GM18520 (cell line): ENCODE results near the gene BCKDK.
"Not testable (repeated sequence)": the region's sequence is repeated elsewhere in the genome, so short reads cannot be mapped to it uniquely, and the experiment has no call there.

Source experiments
- ATAC-seq: cut with Tn5 transposase; IDR thresholded peaks from one replicate; pipeline ENCODE4 v1.9.1; 2021; ENCODE audit not compliant: unreplicated experiment

The BCKDK gene

GRCh38 chr16:31120129-31120528 lies 11.9 kb downstream of the BCKDK start:
- ATAC-seq, result no peak

DNA sequence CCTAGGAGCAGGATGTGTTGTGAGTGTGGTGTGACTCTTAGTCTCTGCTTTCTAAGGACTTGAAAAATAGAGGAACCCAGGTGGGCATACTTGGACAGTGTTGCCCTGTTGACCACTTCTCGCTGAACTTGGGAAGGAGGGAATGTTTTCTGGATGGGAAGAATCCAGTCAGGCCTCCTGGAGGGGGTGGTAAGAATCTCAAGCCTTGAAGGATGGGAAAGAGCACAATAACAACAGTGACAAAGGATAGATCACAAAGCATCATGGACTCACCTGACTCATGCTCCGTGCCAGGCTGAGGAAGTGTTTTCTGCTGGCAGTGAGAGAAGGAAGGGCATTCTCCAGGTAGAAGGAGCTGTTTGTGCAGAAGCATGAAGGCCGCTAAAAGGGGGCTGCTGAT lies 17.7 kb downstream of the BCKDK start:
- no peak for ATAC-seq

DNA sequence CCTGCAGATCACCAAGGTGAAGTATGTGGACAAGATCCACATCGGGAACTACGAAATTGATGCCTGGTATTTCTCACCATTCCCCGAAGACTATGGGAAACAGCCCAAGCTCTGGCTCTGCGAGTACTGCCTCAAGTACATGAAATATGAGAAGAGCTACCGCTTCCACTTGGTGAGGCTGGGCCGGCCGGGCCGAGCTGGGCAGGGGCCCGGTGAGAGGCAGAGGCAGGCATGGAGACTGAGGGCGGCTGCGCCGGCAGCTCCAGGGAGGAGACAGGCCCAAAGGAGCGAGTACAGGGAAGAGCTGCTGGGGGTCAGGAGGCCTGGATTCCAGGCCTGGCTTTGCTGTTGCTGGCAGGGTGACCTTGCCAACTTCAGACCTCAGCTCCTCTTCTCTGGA lies 19.0 kb downstream of the BCKDK start:
- no peak for ATAC-seq

DNA sequence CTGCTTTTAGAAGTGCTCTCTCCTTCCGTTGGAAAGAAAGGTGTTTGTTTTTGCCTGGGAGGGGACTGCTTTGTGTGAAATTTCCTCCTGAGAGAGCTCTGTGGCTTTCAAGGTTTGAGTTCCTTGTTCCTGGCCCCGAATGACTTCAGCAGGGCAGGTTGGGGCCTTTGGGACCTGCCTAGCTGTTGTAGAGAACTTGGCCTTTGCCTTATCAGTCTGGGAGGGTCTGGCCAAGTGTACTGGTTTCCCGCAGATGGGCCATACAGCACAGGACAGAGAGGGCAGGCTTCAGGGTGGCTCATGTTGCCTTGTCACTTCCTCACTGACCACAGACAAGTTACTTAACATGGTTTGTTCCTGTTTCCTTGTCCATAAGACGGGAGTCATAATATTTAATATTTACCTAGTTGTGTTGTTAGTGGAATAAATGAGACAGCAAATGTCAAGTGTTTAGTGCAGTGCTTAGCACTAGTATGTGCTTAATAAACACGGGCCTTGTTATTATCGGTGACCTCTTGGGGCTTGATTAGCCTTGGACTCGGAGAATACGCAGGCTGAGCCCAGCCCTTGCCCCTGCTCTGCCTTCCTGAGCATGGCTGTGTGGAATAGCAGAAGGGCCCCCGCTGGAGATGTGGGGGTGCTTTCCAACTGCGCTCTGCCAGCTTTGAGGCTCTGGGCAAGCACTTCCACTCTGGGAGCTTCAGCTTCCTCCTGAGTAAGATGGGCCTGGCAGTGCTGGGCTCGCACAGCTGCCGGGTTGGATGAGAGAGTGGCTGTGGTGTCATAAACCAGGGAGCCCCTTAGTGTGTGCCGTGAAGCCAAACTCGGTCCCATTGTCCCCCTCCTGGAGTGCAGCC lies 20.8 kb downstream of the BCKDK start:
- no peak for ATAC-seq

- no peak for ATAC-seq
These were observed 21.6 kb downstream of the BCKDK start for GRCh38 chr16:31129568-31130335.

DNA sequence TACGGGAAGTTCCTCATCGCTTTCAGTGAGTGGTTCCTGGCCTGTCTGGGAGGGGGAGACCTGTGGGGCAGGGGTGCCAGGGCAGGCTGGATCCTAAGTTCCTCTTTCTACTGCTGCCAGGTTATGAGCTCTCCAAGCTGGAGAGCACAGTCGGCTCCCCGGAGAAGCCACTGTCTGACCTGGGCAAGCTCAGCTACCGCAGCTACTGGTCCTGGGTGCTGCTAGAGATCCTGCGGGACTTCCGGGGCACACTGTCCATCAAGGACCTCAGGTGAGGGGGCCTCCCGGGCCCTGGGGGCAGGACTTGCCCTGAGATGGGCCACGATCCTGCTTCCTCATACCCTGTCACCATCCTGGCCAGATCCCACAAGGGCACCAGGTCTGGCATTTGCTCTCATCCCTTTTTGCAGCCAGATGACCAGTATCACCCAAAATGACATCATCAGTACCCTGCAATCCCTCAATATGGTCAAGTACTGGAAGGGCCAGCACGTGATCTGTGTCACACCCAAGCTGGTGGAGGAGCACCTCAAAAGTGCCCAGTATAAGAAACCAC lies 22.2 kb downstream of the BCKDK start:
- ATAC-seq, result no peak

GRCh38 chr16:31130899-31131298 lies 22.7 kb downstream of the BCKDK start:
- ATAC-seq, result no peak

DNA sequence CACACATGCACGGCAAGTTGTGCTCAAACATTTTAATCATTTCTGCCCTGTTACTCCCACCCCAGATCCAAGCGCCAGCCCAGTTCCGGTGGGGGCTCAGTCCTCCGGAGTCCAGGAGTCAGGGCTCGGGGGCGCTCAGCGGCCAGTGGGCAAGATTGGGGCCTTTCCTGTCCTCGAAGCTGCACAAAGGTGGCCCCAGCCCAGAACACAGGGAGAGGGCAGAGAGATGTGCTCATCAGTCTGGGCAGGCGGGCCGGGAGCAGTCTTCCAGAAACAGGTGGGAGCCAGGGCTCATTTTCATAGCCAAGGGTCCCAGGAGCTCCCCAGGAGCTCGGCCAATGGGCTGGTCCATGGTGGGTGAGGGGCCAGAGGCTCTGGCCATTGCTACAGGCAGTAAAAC lies 23.2 kb downstream of the BCKDK start:
- ATAC-seq, result no peak

DNA sequence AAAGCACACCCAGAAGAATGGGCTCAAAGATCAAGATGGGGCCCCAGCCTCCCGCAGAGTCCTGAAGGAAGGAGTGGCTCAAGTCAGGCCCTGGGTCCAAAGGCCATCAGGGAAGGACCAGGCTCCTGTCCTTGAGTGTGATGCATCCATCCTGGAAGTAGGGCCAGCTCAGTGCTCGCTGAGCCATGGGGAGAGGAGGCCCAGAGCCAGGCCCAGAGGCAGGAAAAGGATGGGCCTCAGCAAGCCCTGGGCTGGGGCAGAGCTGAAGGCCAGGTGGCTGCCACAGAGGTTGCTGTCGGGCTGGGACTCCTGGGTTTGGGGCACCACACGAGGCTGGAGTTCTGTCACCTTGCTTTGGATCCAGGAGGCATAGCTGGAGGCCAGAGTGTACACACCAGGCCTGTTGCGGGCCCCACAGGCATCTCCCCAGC lies 23.7 kb downstream of the BCKDK start:
- no peak for ATAC-seq

DNA sequence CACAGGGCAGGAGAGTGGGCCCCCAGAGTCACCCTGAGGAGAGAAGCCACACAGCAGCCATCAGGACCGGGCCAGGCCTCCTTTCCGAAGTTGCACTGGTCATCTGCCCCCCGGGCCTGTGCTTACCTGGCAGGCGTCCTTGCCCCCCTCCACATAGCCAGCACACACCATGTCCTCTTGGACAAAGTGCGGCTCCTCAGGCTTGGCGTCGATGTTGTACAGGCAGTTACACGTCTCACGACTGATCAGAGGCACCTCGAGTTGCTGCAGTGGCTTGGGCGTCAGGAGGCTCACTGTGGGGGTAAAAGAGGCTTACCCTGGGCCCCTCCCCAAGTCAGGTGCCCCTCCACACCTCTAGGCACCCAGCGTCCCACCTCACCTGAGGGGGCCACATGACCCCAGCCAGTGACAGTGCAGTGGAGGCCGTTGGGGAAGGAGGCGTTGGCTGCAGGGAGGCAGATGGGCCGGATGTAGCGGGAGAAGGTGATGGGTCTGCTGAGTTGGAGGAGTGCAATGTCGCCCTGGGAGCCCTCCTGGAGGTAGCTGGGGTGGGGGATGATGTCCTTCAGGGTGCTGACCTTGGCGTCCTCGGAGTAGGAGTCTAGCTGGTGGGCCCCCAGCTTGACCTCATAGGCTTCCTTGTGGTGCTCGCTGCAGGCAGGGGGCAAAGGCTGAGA lies 24.3 kb downstream of the BCKDK start:
- ATAC-seq, result no peak

GRCh38 chr16:31133046-31133501 lies 24.9 kb downstream of the BCKDK start:
- no peak for ATAC-seq

DNA sequence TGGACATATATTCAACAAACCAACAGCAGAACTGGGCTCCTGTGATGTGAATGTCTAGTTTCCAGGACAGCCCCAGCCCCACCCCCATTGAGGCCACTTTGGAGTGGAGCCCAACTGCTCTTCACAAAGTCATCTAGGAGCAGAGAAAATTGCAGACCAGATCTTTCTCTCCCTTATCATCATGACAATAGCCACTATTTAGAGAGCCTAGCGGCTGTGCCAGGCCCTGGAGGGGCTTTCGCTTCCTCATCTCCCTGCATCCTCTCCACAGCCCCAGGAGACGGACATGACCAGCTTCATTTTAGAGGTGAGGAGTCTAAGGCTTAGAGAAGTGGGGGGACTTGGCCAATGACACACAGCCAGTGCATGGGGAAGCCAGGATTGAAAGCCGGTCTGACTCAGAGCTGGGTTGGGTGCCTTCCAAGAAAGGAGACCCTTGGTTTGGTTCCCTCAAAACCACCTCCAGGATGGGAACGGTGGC lies 25.9 kb downstream of the BCKDK start:
- ATAC-seq, result no peak

GRCh38 chr16:31134625-31135534 lies 26.7 kb downstream of the BCKDK start:
- no peak for ATAC-seq

DNA sequence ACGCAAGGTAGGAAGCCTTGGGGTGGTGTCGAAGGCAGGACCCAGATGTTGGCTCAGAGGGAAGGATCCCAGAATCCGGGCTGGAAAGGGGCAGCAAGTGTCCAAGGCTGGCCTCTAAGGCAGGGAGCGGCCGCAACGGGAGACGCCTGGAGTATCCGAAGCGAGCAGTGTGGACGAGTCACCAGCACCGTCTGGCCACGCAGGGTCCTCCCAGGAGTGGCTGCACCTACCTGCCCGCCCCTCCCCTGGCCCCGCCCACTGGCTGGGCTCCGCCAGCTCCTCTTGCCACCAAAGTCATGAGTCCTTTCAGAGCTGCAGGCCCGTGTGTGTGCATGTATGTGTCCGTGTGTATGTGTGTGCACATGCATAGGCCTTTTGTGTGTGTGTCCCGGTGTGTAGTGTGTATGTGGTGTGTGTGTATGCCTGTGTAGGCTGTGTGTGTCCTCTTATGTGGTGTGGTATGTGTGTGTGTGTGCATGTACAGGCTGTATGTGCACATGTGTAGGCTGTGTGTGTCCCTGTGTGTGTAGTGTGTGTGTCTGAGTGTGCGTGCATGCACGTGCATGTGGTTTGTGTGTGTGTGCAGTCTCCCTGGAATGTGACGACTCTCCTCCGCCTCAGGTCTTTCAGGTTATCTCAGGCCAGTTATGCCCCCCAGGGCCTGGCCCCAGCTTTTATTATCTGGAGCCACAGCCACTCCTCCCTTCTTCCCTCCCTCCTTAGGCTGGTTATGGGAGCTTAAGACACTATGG lies 27.5 kb downstream of the BCKDK start, which contains the start of gene PRSS8:
Gene PRSS8 (minus strand): TSS at position 193 of the 752 bp plus-strand sequence. CDS start 229 bp downstream, outside the sequence.
- ATAC-seq, result no peak

GRCh38 chr16:31136287-31136662 lies 28.1 kb downstream of the BCKDK start:
- no peak for ATAC-seq

- ATAC-seq, result not testable (repeated sequence)
These were observed 28.8 kb downstream of the BCKDK start for GRCh38 chr16:31136822-31137499.

- ATAC-seq, result no peak
These were observed 30.7 kb downstream of the BCKDK start for GRCh38 chr16:31138621-31139578.
